Dendritic cell treated with granulocyte-macrophage colony-stimulating factor and Interleukin-4, amounts not matched to agents 40 ng/mL and 50 ng/mL, for 4 days (primary cell): ENCODE results near the gene CACNA1H.
"Not testable (repeated sequence)": the region's sequence is repeated elsewhere in the genome, so short reads cannot be mapped to it uniquely, and the experiment has no call there.

ENCODE experiments used
- H3K27ac Mint-ChIP-seq: one replicate; pipeline ENCODE4 v1.8.0; 2022; ENCODE audit warnings: mild to moderate bottlenecking, mixed read lengths
- H3K27me3 Mint-ChIP-seq: one replicate; pipeline ENCODE4 v1.8.0; 2022; ENCODE audit warnings: mild to moderate bottlenecking, mixed read lengths
- H3K36me3 Mint-ChIP-seq: one replicate; pipeline ENCODE4 v1.8.0; 2022; ENCODE audit warnings: low read depth, mixed read lengths
- H3K4me1 Mint-ChIP-seq: one replicate; pipeline ENCODE4 v1.8.0; 2022; ENCODE audit warnings: low read depth, mixed read lengths
- H3K4me3 Mint-ChIP-seq: one replicate; pipeline ENCODE4 v1.8.0; 2022; ENCODE audit warnings: mild to moderate bottlenecking, moderate library complexity, mixed read lengths
- H3K9me3 Mint-ChIP-seq: one replicate; pipeline ENCODE4 v1.8.0; 2022; ENCODE audit warnings: mixed read lengths
- intact Hi-C: fragments of 100-400 bp; cut with micrococcal nuclease; formaldehyde crosslinking; loops from one replicate; pipeline ENCODE4 v1.15.0; 2022

Gene CACNA1H

GRCh38 chr16:1237990-1238389 is 85.1 kb downstream of the CACNA1H start:
- H3K4me1 Mint-ChIP-seq, result no peaks in the 10 kb centered on the region
- intact Hi-C loops, result no loop called here
- H3K36me3 Mint-ChIP-seq, result no peaks in the 10 kb centered on the region
- H3K27me3 Mint-ChIP-seq, result peaks cover 5% of the 10 kb centered on the region
- no peak overlapping the region for H3K27ac Mint-ChIP-seq
- no peaks in the 10 kb centered on the region for H3K9me3 Mint-ChIP-seq
- no peak overlapping the region for H3K4me3 Mint-ChIP-seq

DNA sequence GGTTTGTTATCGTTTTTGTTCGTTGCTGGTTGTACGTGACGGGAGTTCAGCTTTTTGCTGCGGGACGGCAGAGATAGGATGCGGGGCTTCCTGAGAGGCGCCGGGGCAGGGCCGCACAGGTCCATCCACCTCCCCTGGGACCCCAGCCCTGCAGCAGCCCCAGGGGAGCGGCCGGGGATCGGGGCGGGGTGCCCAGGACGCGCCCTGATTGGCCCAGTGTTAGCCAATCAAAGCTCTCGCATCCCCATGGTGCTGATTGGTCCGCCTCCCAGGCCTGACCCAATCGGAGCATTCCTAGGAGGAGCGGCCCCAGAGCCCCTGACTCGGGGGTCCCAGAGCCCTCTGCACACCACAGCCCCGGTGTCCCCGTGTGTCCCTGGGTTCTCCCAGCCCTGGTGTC is 86.0 kb downstream of the CACNA1H start:
- H3K27ac Mint-ChIP-seq, H3K36me3 Mint-ChIP-seq, H3K27me3 Mint-ChIP-seq, intact Hi-C loops, H3K4me3 Mint-ChIP-seq, H3K4me1 Mint-ChIP-seq, H3K9me3 Mint-ChIP-seq: not testable (repeated sequence)

DNA sequence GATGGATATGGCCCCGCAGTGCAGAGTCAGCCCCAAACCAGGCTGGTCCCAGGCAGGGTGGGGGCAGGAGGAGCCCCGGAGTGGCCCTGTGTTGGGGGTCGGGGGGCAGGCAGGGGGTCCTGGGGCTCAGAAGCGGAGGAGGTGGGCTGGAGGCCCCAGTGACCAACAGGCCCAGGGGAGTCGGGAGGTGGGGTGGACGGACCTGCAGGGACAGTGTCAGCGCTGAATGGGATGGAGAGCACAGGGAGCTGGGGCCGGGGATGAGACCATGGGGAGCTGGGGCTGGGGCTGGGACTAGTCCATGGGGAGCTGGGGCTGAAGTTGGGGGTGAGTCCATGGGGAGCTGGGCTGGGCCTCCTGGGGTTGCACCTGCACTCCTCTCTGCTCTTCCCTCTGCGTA is 86.7 kb downstream of the CACNA1H start:
- H3K27me3 Mint-ChIP-seq, intact Hi-C loops: not testable (repeated sequence)

DNA sequence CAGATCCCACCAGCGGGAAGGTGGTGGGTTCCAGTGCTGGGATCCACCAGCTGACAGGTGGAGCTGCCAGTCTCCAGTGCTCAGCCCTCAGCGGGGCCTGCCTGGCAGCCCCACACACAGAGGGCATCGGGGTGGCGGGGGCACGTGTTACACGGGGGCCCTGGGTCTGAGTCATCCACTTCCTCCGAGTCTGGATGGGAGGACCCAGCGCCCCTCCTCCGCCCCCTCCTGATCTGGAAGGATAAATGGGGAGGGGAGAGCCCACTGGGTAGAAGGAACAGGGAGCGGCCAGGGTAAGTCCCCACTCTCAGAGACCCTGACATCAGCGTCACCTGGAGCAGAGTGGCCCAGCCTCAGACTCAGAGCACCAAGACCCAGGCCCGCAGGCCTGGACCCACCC is 87.5 kb downstream of the CACNA1H start, which contains the start of gene TPSAB1:
TSS of gene TPSAB1 (plus strand) at position 270 of the 400 bp plus-strand sequence. CDS start 234 bp downstream, outside the sequence.
- H3K36me3 Mint-ChIP-seq, H3K27me3 Mint-ChIP-seq, H3K4me1 Mint-ChIP-seq, intact Hi-C loops, H3K27ac Mint-ChIP-seq, H3K4me3 Mint-ChIP-seq, H3K9me3 Mint-ChIP-seq: not testable (repeated sequence)

More for the DNA sequence above, 86.7 kb downstream of the CACNA1H start:
- not testable (repeated sequence) for H3K4me1 Mint-ChIP-seq, H3K4me3 Mint-ChIP-seq, H3K36me3 Mint-ChIP-seq, H3K9me3 Mint-ChIP-seq, H3K27ac Mint-ChIP-seq

DNA sequence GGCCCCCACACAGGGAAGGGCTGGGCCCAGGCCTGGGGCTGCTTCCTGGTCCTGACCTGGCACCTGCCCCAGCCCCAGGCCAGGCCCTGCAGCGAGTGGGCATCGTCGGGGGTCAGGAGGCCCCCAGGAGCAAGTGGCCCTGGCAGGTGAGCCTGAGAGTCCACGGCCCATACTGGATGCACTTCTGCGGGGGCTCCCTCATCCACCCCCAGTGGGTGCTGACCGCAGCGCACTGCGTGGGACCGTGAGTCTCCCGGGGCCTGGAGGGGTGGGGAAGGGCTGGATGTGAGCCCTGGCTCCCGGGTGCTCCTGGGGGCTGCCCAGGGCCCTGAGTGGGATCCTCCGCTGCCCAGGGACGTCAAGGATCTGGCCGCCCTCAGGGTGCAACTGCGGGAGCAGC is 88.2 kb downstream of the CACNA1H start:
- H3K27ac Mint-ChIP-seq, intact Hi-C loops, H3K4me3 Mint-ChIP-seq, H3K36me3 Mint-ChIP-seq, H3K9me3 Mint-ChIP-seq: not testable (repeated sequence)
- peaks cover 11% of the 10 kb centered on the region for H3K27me3 Mint-ChIP-seq
- H3K4me1 Mint-ChIP-seq, result peaks cover 14% of the 10 kb centered on the region

- H3K36me3 Mint-ChIP-seq, H3K9me3 Mint-ChIP-seq, intact Hi-C loops, H3K4me3 Mint-ChIP-seq, H3K27ac Mint-ChIP-seq: not testable (repeated sequence)
- Mint-ChIP-seq H3K4me1 (peaks cover 25% of the 10 kb centered on the region), H3K27me3 (peaks cover 10% of the 10 kb centered on the region)
Measured at GRCh38 chr16:1243363-1243762, 90.5 kb downstream of the CACNA1H start.

DNA sequence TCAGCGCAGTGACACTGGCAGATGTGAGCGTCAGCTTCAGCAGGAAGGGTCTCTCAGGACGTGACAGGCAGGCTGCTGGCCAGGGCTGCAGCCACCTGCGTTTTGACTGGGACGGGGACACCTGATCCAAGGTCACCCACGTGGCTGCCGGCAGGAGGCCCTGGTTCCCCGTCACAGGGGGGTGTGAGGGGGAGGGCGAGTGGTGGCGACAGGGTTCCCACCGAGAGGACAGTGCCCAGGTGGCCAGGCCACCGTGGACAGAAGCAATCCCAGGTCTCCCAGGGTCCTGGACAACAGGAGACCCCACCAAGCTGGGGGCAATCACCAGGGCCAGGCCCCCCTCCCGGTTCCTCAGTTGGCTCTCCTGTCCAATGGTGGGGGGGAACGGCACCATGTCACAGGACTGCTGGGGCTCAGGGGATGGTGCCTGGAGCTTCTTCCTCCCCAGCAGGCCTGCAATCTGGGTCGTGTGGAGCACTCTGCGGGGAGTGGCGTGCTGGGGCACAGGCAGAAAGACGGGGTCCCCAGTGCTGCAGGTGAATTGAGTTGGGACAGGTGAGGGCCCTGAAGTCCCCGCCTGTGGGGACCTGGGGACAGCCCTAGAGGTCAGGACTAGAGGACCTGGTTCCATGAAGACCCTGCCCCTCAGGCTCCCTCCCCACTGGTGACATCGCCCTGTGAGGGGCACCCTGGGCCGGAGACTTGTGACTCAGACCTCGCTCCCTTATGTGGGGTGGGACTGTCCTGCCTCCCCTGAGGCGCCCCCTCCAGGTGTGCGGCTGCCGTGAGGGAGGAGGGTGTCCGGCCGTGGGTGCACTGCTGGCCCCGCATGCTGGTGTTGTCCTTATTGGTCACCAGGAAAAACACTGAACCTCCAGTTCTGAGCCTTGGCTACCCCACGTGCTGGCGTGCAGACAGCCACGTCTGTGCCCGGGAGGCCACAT is 91.3 kb downstream of the CACNA1H start:
- intact Hi-C loops, H3K4me3 Mint-ChIP-seq, H3K9me3 Mint-ChIP-seq, H3K27me3 Mint-ChIP-seq, H3K36me3 Mint-ChIP-seq: not testable (repeated sequence)
- H3K27ac Mint-ChIP-seq, result peak overlapping the region; percentile 14
- peaks cover 25% of the 10 kb centered on the region for H3K4me1 Mint-ChIP-seq

DNA sequence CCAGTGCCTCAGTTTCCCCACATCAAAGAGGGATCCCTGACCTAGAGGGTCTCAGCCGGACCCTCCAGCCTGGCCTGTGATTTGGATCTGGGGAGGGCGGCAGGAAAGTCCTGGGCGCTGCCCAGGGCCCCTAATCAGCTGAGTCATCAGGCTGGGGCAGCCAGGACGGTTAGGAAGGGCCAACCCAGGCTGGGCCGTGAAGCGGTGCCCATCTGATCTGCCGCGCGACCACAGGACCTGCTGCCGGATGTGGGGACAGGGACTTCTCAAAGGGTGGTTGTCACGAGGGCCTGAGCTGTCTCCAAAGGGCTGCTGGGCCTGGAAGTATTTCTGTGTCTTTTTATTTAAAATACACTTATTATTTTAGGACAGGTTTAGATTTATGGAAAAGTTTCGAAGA is 92.0 kb downstream of the CACNA1H start:
- Mint-ChIP-seq H3K27me3 (peaks cover 8% of the 10 kb centered on the region), H3K36me3 (no peaks in the 10 kb centered on the region), H3K9me3 (no peaks in the 10 kb centered on the region), H3K4me1 (peaks cover 25% of the 10 kb centered on the region), H3K4me3 (no peak overlapping the region), H3K27ac (peak overlapping the region; percentile 14)
- intact Hi-C loops, result no loop called here

- Mint-ChIP-seq H3K9me3 (no peaks in the 10 kb centered on the region), H3K27me3 (peaks cover 8% of the 10 kb centered on the region)
Measured at GRCh38 chr16:1245452-1246020, 92.6 kb downstream of the CACNA1H start.

GRCh38 chr16:1247903-1248537 is 95.1 kb downstream of the CACNA1H start:
- H3K27me3 Mint-ChIP-seq, H3K36me3 Mint-ChIP-seq, H3K27ac Mint-ChIP-seq, H3K9me3 Mint-ChIP-seq, H3K4me3 Mint-ChIP-seq, intact Hi-C loops: not testable (repeated sequence)
- peaks cover 25% of the 10 kb centered on the region for H3K4me1 Mint-ChIP-seq

More at GRCh38 chr16:1245452-1246020, 92.6 kb downstream of the CACNA1H start:
- no peaks in the 10 kb centered on the region for H3K36me3 Mint-ChIP-seq
- H3K27ac Mint-ChIP-seq, result peak overlapping the region; percentile 14
- H3K4me1 Mint-ChIP-seq, result peaks cover 25% of the 10 kb centered on the region
- intact Hi-C loops, result no loop called here
- H3K4me3 Mint-ChIP-seq, result peak overlapping the region; percentile 21

DNA sequence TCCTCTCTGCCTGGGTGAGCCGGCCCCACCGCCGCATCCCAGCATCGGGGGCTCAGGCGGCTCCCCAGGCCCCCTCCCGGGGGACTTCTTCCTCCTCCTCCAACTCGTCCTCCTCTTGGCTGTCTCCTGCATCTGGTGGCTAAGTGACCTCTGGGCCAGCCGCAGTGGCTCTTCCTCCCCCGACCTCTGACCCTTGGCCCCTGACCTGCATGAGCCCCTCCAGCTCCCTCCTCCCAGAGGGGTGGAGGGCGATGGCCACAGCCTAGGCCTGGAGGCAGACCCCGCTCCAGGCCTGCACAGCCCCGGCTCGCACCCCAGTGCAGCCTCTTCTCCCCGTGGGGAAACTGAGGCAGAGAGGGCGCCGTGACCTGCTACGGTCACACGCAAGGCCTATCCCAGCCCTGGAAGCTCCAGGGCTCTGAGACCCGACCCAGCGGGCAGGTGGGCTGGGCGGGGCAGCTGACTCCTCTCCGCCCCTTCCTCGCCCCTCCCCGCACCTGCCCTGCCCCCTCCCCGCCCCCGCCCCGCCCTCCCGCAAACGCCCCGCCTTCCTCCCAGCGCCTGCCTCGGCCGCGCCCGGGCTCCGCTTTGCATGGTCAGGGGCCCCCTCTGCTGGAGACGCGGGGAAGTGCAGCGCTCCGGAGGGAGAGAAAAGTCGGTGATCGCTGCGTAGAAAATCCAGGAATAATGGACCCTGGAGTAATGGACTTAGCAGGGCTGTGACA is 96.3 kb downstream of the CACNA1H start:
- H3K27me3 Mint-ChIP-seq, H3K4me3 Mint-ChIP-seq, H3K9me3 Mint-ChIP-seq, H3K36me3 Mint-ChIP-seq, intact Hi-C loops, H3K27ac Mint-ChIP-seq: not testable (repeated sequence)
- peaks cover 25% of the 10 kb centered on the region for H3K4me1 Mint-ChIP-seq

GRCh38 chr16:1253701-1254364 is 100.9 kb downstream of the CACNA1H start:
- intact Hi-C loops, H3K27ac Mint-ChIP-seq, H3K4me1 Mint-ChIP-seq, H3K36me3 Mint-ChIP-seq, H3K4me3 Mint-ChIP-seq, H3K9me3 Mint-ChIP-seq: not testable (repeated sequence)
- H3K27me3 Mint-ChIP-seq, result peaks cover 11% of the 10 kb centered on the region

DNA sequence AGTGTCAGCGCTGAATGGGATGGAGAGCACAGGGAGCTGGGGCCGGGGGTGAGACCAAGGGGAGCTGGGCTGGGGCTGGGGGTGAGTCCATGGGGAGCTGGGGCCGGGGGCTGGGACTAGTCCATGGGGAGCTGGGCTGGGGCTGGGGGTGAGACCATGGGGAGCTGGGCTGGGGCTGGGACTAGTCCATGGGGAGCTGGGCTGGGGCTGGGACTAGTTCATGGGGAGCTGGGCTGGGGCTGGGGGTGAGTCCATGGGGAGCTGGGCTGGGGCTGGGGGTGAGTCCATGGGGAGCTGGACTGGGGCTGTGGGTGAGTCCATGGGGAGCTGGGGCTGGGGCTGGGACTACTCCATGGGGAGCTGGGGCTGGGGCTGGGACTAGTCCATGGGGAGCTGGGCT is 101.9 kb downstream of the CACNA1H start:
- peaks cover 21% of the 10 kb centered on the region for H3K27me3 Mint-ChIP-seq
- H3K4me3 Mint-ChIP-seq, H3K27ac Mint-ChIP-seq, intact Hi-C loops, H3K9me3 Mint-ChIP-seq, H3K36me3 Mint-ChIP-seq, H3K4me1 Mint-ChIP-seq: not testable (repeated sequence)
